GM12873 (cell line): Measurements from ENCODE around the gene TTC36.

Source experiments
- TF ChIP-seq, protein P1 (sequence below): IDR thresholded peaks from 2 replicates; pipeline ENCODE4 v1.5.1; 2012; ENCODE audit warnings: low read depth, mild to moderate bottlenecking, moderate library complexity, low read length, control low read depth; ENCODE audit not compliant: insufficient read depth; ENCODE audit errors: missing control alignments

Gene TTC36

DNA sequence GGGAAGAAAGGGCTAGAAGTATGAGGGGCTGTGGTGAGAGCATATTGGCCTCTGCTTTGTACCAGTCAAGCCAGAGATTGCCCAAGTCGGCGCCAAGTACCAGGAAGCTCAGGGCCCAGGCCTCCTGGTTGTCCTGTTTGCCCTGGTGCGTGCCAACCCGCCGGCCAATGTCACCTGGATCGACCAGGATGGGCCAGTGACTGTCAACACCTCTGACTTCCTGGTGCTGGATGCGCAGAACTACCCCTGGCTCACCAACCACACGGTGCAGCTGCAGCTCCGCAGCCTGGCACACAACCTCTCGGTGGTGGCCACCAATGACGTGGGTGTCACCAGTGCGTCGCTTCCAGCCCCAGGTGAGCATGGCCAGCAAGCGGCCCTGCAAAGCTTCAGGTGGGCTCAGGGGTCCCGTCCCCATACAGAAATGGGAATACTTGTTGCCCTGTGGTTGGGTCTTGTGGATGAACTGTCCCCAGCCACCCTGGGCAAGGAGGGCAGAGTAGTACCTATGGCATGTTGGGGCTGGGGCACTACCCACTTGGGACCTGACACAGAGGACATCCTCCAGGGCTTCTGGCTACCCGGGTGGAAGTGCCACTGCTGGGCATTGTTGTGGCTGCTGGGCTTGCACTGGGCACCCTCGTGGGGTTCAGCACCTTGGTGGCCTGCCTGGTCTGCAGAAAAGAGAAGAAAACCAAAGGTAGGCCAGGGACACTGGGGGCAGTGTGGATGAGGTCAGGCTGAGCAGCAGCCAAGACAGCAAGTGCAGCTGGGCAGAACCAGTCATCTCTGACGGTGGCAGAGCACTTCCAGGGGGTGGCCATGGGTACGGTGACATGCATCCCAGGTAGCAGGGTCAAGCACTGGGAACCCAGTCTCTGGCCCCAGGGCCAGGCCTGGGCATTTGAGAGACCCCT is 5.8 kb downstream of the TTC36 start:
- TF ChIP-seq, protein P1, sequence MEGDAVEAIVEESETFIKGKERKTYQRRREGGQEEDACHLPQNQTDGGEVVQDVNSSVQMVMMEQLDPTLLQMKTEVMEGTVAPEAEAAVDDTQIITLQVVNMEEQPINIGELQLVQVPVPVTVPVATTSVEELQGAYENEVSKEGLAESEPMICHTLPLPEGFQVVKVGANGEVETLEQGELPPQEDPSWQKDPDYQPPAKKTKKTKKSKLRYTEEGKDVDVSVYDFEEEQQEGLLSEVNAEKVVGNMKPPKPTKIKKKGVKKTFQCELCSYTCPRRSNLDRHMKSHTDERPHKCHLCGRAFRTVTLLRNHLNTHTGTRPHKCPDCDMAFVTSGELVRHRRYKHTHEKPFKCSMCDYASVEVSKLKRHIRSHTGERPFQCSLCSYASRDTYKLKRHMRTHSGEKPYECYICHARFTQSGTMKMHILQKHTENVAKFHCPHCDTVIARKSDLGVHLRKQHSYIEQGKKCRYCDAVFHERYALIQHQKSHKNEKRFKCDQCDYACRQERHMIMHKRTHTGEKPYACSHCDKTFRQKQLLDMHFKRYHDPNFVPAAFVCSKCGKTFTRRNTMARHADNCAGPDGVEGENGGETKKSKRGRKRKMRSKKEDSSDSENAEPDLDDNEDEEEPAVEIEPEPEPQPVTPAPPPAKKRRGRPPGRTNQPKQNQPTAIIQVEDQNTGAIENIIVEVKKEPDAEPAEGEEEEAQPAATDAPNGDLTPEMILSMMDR, result no peak

DNA sequence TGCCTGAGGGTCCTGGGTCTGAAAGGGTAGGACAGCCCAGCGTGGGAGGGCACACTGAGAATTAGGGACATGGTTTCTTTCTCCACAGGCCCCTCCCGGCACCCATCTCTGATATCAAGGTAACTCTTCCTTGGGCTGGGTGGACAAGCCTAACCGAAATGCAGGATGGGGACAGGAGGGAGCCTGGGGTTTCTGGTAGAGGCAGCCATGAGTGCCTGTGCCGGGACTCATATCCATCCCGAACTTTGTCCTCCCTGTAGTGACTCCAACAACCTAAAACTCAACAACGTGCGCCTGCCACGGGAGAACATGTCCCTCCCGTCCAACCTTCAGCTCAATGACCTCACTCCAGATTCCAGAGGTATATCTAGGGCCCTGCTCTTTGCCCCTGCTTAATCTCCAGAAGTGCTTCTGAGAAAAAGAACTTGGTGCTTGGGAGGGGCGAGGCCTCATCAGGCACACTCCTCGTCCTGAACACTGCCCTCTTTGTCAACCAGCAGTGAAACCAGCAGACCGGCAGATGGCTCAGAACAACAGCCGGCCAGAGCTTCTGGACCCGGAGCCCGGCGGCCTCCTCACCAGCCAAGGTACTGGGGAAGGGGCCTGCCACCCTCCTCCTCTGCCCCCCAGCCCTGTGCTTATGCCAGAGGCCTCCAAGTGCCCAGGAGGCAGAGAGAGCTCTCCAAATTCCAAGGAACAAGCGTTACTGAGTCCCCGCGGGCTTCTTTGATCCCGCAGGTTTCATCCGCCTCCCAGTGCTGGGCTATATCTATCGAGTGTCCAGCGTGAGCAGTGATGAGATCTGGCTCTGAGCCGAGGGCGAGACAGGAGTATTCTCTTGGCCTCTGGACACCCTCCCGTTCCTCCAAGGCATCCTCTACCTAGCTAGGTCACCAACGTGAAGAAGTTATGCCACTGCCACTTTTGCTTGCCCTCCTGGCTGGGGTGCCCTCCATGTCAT is 6.8 kb downstream of the TTC36 start:
- TF ChIP-seq, protein P1, result no peak

DNA sequence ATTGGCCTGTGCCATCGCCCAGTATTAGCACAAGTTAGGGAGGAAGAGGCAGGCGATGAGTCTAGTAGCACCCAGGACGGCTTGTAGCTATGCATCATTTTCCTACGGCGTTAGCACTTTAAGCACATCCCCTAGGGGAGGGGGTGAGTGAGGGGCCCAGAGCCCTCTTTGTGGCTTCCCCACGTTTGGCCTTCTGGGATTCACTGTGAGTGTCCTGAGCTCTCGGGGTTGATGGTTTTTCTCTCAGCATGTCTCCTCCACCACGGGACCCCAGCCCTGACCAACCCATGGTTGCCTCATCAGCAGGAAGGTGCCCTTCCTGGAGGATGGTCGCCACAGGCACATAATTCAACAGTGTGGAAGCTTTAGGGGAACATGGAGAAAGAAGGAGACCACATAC is 8.0 kb downstream of the TTC36 start:
- TF ChIP-seq, protein P1, result no peak

DNA sequence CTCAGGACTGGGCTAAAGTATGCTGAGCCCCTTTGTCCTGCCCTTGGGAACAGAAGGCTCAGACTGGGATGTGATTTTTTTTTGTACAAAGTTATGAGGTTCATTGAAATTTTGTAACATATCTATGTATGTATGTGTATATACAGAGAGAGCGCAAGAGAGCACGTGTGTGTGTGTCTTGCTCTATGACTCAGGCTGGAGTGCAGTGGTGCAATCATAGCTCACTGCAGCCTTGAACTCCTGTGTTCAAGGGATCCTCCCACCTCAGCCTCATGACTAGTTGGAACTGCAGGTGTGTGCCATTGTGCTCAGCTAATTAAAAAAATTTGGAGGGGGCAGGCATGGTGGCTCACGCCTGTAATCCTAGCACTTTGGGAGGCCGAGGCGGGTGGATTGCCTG is 9.5 kb downstream of the TTC36 start:
- TF ChIP-seq, protein P1, result no peak

DNA sequence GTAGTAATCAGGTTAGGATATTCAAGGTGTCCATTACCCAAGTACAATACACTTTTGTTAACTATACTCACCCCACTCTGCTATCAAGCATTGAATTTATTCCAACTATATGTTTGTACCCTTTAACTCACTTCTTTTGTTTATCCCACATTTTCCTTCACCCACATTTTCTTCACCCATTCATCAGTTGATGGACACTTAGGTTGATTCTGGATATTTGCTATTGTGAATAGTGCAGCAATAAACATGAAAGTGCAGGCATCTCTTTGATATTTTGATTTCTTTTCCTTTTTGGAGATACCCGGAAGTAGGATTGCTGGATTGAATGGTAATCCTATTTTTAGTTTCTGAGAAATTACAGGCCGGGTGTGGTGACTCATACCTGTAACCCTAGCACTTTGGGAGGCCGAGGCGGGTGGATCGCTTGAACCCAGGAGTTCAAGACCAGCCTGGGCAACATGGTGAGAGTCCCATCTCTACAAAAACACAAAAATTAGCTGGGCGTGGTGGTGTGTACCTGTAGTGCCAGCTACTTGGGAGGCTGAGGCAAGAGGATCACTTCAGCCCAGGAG is 10.2 kb downstream of the TTC36 start:
- TF ChIP-seq, protein P1, result no peak

DNA sequence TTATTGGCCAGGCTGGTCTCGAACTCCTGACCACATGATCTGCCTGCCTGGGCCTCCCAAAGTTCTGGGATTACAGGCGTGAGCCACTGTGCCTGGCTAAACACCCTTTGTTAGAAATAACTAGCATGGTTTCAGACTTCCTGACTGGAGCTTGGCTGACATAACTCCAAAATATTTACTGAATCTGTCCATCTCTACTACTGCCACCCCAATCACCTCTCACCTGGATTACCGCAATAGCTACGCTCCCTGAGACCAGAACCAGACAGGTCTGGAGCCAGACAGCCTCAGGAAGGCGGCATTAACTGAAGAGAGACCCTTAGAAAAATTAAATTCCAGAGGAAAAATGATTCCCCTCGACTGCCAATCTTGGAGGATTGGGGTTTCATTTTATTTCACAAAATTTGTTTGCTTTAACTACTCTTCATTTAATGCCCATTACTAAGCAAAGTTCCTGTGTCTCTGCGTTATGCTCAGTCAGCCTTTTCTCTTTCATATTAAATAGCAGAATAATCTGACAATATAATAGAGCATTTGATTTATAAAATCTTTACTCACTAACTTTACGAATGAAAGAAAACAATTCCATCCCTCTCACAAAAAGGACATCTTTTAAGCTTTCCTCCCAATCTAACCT is 16.9 kb downstream of the TTC36 start:
- TF ChIP-seq, protein P1, result no peak
